Lung (tissue), 12 donors: ENCODE measurements around the gene CCDC77. TPM values are rescaled to one million over a fixed set of nuclear protein-coding genes. Genes with fewer than 3 reads are reported as not detected.

ENCODE experiments used
- ATAC-seq: fragments of 200-7000 bp; cut with Tn5 transposase; one replicate; pipeline ENCODE4 v1.9.1; 2020; ENCODE audit warnings: moderate number of reproducible peaks; ENCODE audit not compliant: insufficient read depth, low FRiP score
- DNase-seq, 3 donors: peaks; one replicate each; pipeline ENCODE4 v3.0.0-alpha.2; 2013 to 2017
- H3K27ac ChIP-seq, 2 donors: one replicate each; pipeline ENCODE4 v1.5.1; 2013; ENCODE audit warnings: mild to moderate bottlenecking in 2 of 2, moderate library complexity in 2 of 2, control low read depth in 1 of 2, inconsistent platforms in 1 of 2, low read depth in 1 of 2, low read length in 1 of 2
- H3K27me3 ChIP-seq, 3 donors: one replicate each; pipeline ENCODE4 v1.5.1; 2013; ENCODE audit warnings: low read length in 2 of 3; ENCODE audit not compliant: control insufficient read depth in 3 of 3, insufficient read depth in 3 of 3
- H3K36me3 ChIP-seq, 4 donors: one replicate each; pipeline ENCODE4 v1.5.1; 2013; ENCODE audit warnings: low read length in 4 of 4, mild to moderate bottlenecking in 1 of 4, moderate library complexity in 1 of 4; ENCODE audit not compliant: control insufficient read depth in 4 of 4, insufficient read depth in 4 of 4
- H3K4me1 ChIP-seq, 5 donors: one replicate each; pipeline ENCODE4 v1.5.1; 2013; ENCODE audit warnings: low read length in 5 of 5, mild to moderate bottlenecking in 2 of 5, moderate library complexity in 1 of 5; ENCODE audit not compliant: control insufficient read depth in 5 of 5, insufficient read depth in 5 of 5
- H3K4me3 ChIP-seq: one replicate; pipeline ENCODE4 v1.5.1; 2013; ENCODE audit warnings: mild to moderate bottlenecking, control low read depth, moderate library complexity
- H3K9ac ChIP-seq, 2 donors: one replicate each; pipeline ENCODE4 v1.5.1; 2013; ENCODE audit warnings: low read length in 2 of 2, control low read depth in 1 of 2; ENCODE audit not compliant: insufficient read depth in 1 of 2
- H3K9me3 ChIP-seq, 4 donors: one replicate each; pipeline ENCODE4 v1.5.1; 2013; ENCODE audit warnings: low read length in 3 of 4, mild to moderate bottlenecking in 1 of 4, moderate library complexity in 1 of 4; ENCODE audit not compliant: control insufficient read depth in 4 of 4, insufficient read depth in 3 of 4
- WGBS, 2 donors: extraction: QIAGEN DNeasy Blood & Tissue Kit; methylation state at CpG; one replicate each; pipeline ENCODE4 v1.1.7; 2013; 5-methylcytosine and 5-hydroxymethylcytosine counted together
- polyA plus RNA-seq, 2 donors: library from polyadenylated mRNA; stranded (reverse); fragments of 200-250 nt; gene quantifications; one replicate each; pipeline ENCODE4 v1.2.1, GENCODE V29; 2013
- total RNA-seq, 2 donors: library from RNA; depleted of rRNA in 1 of 2; stranded (reverse); fragments of >200 nt in 1 of 2; gene quantifications; one replicate each; pipeline ENCODE4 v1.2.1, GENCODE V29; 2014 to 2021
- TF ChIP-seq, protein P1 (sequence below): IDR thresholded peaks from 2 replicates; pipeline ENCODE4 v1.5.1; 2012; ENCODE audit warnings: mild to moderate bottlenecking; ENCODE audit errors: control extremely low read depth, extremely low read depth
- donor health status: control.
- donor health status: control.
- donor health status: Bipolar disorder and iron deficiency.
- donor health status: healthy.
- donor health status: DM: yes; HTN: yes; CAD: no.

CCDC77 gene
- total and polyA plus RNA-seq, 4 donors, result 3.2 to 20.6 (median 5.0) TPM

- Histone ChIP-seq H3K27me3 (peaks cover 0 to 24% (median 21%) of the 10 kb centered on the region in 3 donors), H3K9ac (no peak overlapping the region), H3K4me1 (peaks cover 0 to 6% (median 4%) of the 10 kb centered on the region in 5 donors), H3K9me3 (no peaks in the 10 kb centered on the region), H3K4me3 (no peak overlapping the region), H3K27ac (peak overlapping the region in 1 of 2 donors; percentile 47), H3K36me3 (no peaks in the 10 kb centered on the region)
- WGBS, 2 donors, result 68% methylated on average over 2 of the region's 2 CpGs
- ATAC-seq (no peak), DNase-seq (no peak)
- TF ChIP-seq, protein P1, sequence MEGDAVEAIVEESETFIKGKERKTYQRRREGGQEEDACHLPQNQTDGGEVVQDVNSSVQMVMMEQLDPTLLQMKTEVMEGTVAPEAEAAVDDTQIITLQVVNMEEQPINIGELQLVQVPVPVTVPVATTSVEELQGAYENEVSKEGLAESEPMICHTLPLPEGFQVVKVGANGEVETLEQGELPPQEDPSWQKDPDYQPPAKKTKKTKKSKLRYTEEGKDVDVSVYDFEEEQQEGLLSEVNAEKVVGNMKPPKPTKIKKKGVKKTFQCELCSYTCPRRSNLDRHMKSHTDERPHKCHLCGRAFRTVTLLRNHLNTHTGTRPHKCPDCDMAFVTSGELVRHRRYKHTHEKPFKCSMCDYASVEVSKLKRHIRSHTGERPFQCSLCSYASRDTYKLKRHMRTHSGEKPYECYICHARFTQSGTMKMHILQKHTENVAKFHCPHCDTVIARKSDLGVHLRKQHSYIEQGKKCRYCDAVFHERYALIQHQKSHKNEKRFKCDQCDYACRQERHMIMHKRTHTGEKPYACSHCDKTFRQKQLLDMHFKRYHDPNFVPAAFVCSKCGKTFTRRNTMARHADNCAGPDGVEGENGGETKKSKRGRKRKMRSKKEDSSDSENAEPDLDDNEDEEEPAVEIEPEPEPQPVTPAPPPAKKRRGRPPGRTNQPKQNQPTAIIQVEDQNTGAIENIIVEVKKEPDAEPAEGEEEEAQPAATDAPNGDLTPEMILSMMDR, result no peak
Measured at GRCh38 chr12:455821-456220, 54.4 kb downstream of the CCDC77 start.

- ATAC-seq (no peak), DNase-seq (no peak)
- TF ChIP-seq, protein P1, result no peak
- 77 to 90% methylated on average over 4 of the region's 4 CpGs for WGBS, 2 donors
- Histone ChIP-seq H3K9ac (no peak overlapping the region), H3K36me3 (no peaks in the 10 kb centered on the region), H3K4me3 (no peak overlapping the region), H3K27me3 (peaks cover 0 to 32% (median 31%) of the 10 kb centered on the region in 3 donors), H3K9me3 (no peaks in the 10 kb centered on the region), H3K27ac (no peak overlapping the region), H3K4me1 (peaks cover 0 to 6% (median 4%) of the 10 kb centered on the region in 5 donors)
Measured at GRCh38 chr12:457676-458075, 56.2 kb downstream of the CCDC77 start.

GRCh38 chr12:459050-459429 is 57.6 kb downstream of the CCDC77 start:
- peaks cover 0 to 42% (median 38%) of the 10 kb centered on the region in 3 donors for H3K27me3 ChIP-seq
- H3K9me3 ChIP-seq, result no peaks in the 10 kb centered on the region
- H3K36me3 ChIP-seq, result no peaks in the 10 kb centered on the region
- H3K4me1 ChIP-seq, result peaks cover 0 to 8% (median 6%) of the 10 kb centered on the region in 5 donors
- TF ChIP-seq, protein P1, result no peak
- peak overlapping the region in 1 of 2 donors; percentile 86 for H3K27ac ChIP-seq
- ATAC-seq, result no peak
- H3K9ac ChIP-seq, result peak overlapping the region in 1 of 2 donors; percentile 19
- H3K4me3 ChIP-seq, result no peak overlapping the region
- DNase-seq, result no peak
- 44 to 64% methylated on average over 5 of the region's 5 CpGs for WGBS, 2 donors
